HEK293 (cell line): ENCODE data around the gene USP32.
A peak's percentile ranks its signal among the peaks of the same experiment; 100 is the strongest.
"Not testable (repeated sequence)": the region's sequence is repeated elsewhere in the genome, so short reads cannot be mapped to it uniquely, and the experiment has no call there.

Source experiments
- CTCF ChIA-PET: fragments of 350-600 bp; formaldehyde crosslinking; extraction: SDS; loops from one replicate; lab custom pipeline; 2021; ENCODE audit warnings: antibody characterized with exemption; lab: Yijun Ruan, JAX
- POLR2A ChIA-PET: fragments of 300-600 bp; formaldehyde crosslinking; extraction: SDS; loops from one replicate; lab custom pipeline; 2020; ENCODE audit warnings: antibody characterized with exemption, inconsistent platforms; lab: Yijun Ruan, JAX
- H3K27ac ChIP-seq: fragments of 200-500 bp; sonication (Bioruptor generic); 2 replicates; pipeline ENCODE4 v1.5.1; 2014; ENCODE audit warnings: low read depth, low read length, control low read depth, inconsistent platforms; ENCODE audit errors: extremely low read depth
- H3K36me3 ChIP-seq, 2 experiments: fragments of 200-500 bp in 1 of 2; sonication (Bioruptor generic) in 1 of 2; 1 replicate in 1 of 2; 2 replicates in 1 of 2; pipeline ENCODE4 v1.5.1; 2014 to 2017; ENCODE audit warnings: inconsistent platforms in 2 of 2, low read length in 2 of 2; ENCODE audit not compliant: control insufficient read depth in 2 of 2, insufficient read depth in 1 of 2
- H3K4me1 ChIP-seq: fragments of 200-500 bp; sonication (Bioruptor generic); 2 replicates; pipeline ENCODE4 v1.5.1; 2014; ENCODE audit warnings: mild to moderate bottlenecking, low read length, inconsistent platforms; ENCODE audit not compliant: control insufficient read depth, insufficient read depth
- H3K4me3 ChIP-seq: 2 replicates; pipeline ENCODE4 v1.5.1; 2011; ENCODE audit warnings: low read depth, mild to moderate bottlenecking, control low read depth, low read length, moderate library complexity
- H3K9me3 ChIP-seq: fragments of 200-500 bp; sonication (Bioruptor generic); 2 replicates; pipeline ENCODE4 v1.5.1; 2014; ENCODE audit warnings: low read depth, low read length, inconsistent platforms; ENCODE audit not compliant: control insufficient read depth, insufficient read depth
- BCL11A ChIP-seq: fragments of 450-650 bp; formaldehyde crosslinking; IDR thresholded peaks from 2 replicates; pipeline ENCODE4 v1.5.1; 2016; ENCODE audit warnings: low read depth, missing biosample characterization, missing genetic modification characterization
- KLF7 ChIP-seq: fragments of 450-650 bp; formaldehyde crosslinking; IDR thresholded peaks from 2 replicates; pipeline ENCODE4 v1.5.1; 2016; ENCODE audit warnings: missing biosample characterization, missing genetic modification characterization, borderline replicate concordance
- ZBTB17 ChIP-seq: fragments of 450-650 bp; formaldehyde crosslinking; IDR thresholded peaks from 2 replicates; pipeline ENCODE4 v1.5.1; 2016; ENCODE audit warnings: missing biosample characterization, missing genetic modification characterization
- ZEB2 ChIP-seq: fragments of 450-650 bp; formaldehyde crosslinking; IDR thresholded peaks from 2 replicates; pipeline ENCODE4 v1.5.1; 2016; ENCODE audit warnings: missing biosample characterization, missing genetic modification characterization
- ZFP3 ChIP-seq: fragments of 450-650 bp; formaldehyde crosslinking; IDR thresholded peaks from 2 replicates; pipeline ENCODE4 v1.5.1; 2016; ENCODE audit warnings: low read depth, missing biosample characterization, missing genetic modification characterization
- ZNF140 ChIP-seq: fragments of 450-650 bp; formaldehyde crosslinking; IDR thresholded peaks from 2 replicates; pipeline ENCODE4 v1.5.1; 2016; ENCODE audit warnings: missing biosample characterization, missing genetic modification characterization
- ZNF146 ChIP-seq: fragments of 450-650 bp; formaldehyde crosslinking; IDR thresholded peaks from 2 replicates; pipeline ENCODE4 v1.5.1; 2016; ENCODE audit warnings: missing biosample characterization, missing genetic modification characterization
- ZNF266 ChIP-seq: fragments of 450-650 bp; formaldehyde crosslinking; IDR thresholded peaks from 2 replicates; pipeline ENCODE4 v1.5.1; 2016; ENCODE audit warnings: missing biosample characterization, missing genetic modification characterization, low read depth
- ZNF366 ChIP-seq: fragments of 450-650 bp; formaldehyde crosslinking; conservative IDR thresholded peaks from 2 replicates; pipeline ENCODE4 v1.5.1; 2016; ENCODE audit warnings: missing biosample characterization, missing genetic modification characterization
- ZNF433 ChIP-seq: fragments of 450-650 bp; formaldehyde crosslinking; IDR thresholded peaks from 2 replicates; pipeline ENCODE4 v1.5.1; 2016; ENCODE audit warnings: missing biosample characterization, missing genetic modification characterization, low read depth
- ZNF560 ChIP-seq: fragments of 450-650 bp; formaldehyde crosslinking; IDR thresholded peaks from 2 replicates; pipeline ENCODE4 v1.5.1; 2017; ENCODE audit warnings: missing biosample characterization, missing genetic modification characterization, borderline replicate concordance
- ZNF585B ChIP-seq: fragments of 450-650 bp; formaldehyde crosslinking; IDR thresholded peaks from 2 replicates; pipeline ENCODE4 v1.5.1; 2016; ENCODE audit warnings: missing biosample characterization, missing genetic modification characterization
- ZNF600 ChIP-seq: fragments of 450-650 bp; formaldehyde crosslinking; IDR thresholded peaks from 2 replicates; pipeline ENCODE4 v1.5.1; 2016; ENCODE audit warnings: missing biosample characterization, missing genetic modification characterization
- ZNF624 ChIP-seq: fragments of 450-650 bp; formaldehyde crosslinking; IDR thresholded peaks from 2 replicates; pipeline ENCODE4 v1.5.1; 2017; ENCODE audit warnings: missing biosample characterization, missing genetic modification characterization
- ZNF629 ChIP-seq: fragments of 450-650 bp; formaldehyde crosslinking; IDR thresholded peaks from 2 replicates; pipeline ENCODE4 v1.5.1; 2017; ENCODE audit warnings: missing biosample characterization, missing genetic modification characterization
- TF ChIP-seq, protein P1 (sequence below): fragments of 450-650 bp; formaldehyde crosslinking; IDR thresholded peaks from 2 replicates; pipeline ENCODE4 v1.5.1; 2016; ENCODE audit warnings: missing biosample characterization, missing genetic modification characterization
- TF ChIP-seq, protein P2 (sequence below): fragments of 450-650 bp; formaldehyde crosslinking; IDR thresholded peaks from 2 replicates; pipeline ENCODE4 v1.5.1; 2016; ENCODE audit warnings: missing biosample characterization, missing genetic modification characterization, low read depth
- TF ChIP-seq, protein P3 (sequence below): fragments of 450-650 bp; formaldehyde crosslinking; IDR thresholded peaks from 2 replicates; pipeline ENCODE4 v1.5.1; 2016; ENCODE audit warnings: missing biosample characterization, missing genetic modification characterization
- TF ChIP-seq, protein P4 (sequence below): fragments of 450-650 bp; formaldehyde crosslinking; IDR thresholded peaks from 2 replicates; pipeline ENCODE4 v1.5.1; 2016; ENCODE audit warnings: missing biosample characterization, missing genetic modification characterization
- TF ChIP-seq, protein P5 (sequence below): fragments of 450-650 bp; formaldehyde crosslinking; IDR thresholded peaks from 2 replicates; pipeline ENCODE4 v1.5.1; 2016; ENCODE audit warnings: missing biosample characterization, missing genetic modification characterization, low read depth

Gene USP32

DNA sequence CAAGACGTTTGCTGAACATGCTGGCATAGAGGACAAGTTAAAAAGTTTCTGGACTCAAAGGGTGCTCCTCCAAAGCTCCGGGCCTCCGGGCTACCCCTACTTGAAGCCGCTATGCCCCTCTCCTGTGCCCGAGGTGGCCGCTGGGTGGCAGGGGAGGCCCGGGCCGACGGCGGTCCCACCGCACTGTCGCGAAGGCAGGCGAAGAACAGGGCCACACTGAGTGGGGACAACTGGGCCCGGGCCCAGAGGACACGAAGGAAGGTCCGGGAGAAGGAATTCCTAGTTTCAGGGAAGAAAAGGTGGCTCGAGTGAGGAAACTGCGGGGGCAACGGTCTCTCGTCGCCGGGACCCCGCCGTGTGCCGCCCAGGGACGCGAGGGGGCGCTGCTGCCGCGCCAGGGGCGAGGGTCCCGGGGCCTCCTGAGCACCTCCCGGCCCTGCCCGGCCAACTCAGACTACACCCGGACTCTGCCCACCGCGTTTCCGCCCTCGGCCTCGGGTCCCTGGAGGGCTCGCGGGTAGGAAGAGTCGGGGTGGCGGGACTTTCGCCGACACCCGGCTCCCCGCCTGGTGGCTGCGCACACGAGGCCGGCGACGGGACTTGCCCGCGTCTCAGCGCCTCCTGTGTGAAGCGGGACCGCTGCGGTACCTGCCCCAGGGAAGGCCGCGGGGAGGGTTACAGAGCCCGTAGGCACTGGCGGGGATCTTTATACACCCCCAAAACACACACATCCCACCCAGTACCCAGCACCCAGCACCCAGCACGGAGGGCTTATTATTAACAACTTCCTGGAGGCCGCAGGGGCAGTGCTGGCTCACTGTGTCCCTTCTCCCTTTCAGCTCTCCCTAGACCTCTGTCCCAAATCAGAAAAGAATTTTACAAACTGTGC is 29.6 kb upstream of the USP32 start:
- H3K4me1 ChIP-seq: no peaks in the 10 kb centered on the region
- CTCF ChIA-PET: interaction anchor here (0.6 to 1.0 kb wide), 4 partner anchors 53 to 217 kb away, joined by 3 read pairs; no protein-coding TSS in a partner anchor
- peak overlapping the region; percentile 17; the same call in 1 of the 2 replicates for H3K27ac ChIP-seq
- no peaks in the 10 kb centered on the region for H3K36me3 ChIP-seq
- H3K4me3 ChIP-seq: peak overlapping the region; percentile 23
- no peaks in the 10 kb centered on the region for H3K9me3 ChIP-seq
- POLR2A ChIA-PET: no interaction called here
- TF ChIP-seq ZNF266 (tag by site-specific recombination): no peak
- TF ChIP-seq ZNF433 (tag by site-specific recombination): no peak
- TF ChIP-seq ZBTB17 (tag by site-specific recombination): no peak
- TF ChIP-seq ZNF560: no peak
- TF ChIP-seq BCL11A (tag by site-specific recombination): no peak
- TF ChIP-seq ZFP3 (tag by site-specific recombination): no peak
- TF ChIP-seq ZNF140 (tag by site-specific recombination): no peak
- no peak for TF ChIP-seq ZNF366 (tag by site-specific recombination)
- TF ChIP-seq, protein P1, sequence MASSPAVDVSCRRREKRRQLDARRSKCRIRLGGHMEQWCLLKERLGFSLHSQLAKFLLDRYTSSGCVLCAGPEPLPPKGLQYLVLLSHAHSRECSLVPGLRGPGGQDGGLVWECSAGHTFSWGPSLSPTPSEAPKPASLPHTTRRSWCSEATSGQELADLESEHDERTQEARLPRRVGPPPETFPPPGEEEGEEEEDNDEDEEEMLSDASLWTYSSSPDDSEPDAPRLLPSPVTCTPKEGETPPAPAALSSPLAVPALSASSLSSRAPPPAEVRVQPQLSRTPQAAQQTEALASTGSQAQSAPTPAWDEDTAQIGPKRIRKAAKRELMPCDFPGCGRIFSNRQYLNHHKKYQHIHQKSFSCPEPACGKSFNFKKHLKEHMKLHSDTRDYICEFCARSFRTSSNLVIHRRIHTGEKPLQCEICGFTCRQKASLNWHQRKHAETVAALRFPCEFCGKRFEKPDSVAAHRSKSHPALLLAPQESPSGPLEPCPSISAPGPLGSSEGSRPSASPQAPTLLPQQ (tag by site-specific recombination): no peak
- TF ChIP-seq, protein P2, sequence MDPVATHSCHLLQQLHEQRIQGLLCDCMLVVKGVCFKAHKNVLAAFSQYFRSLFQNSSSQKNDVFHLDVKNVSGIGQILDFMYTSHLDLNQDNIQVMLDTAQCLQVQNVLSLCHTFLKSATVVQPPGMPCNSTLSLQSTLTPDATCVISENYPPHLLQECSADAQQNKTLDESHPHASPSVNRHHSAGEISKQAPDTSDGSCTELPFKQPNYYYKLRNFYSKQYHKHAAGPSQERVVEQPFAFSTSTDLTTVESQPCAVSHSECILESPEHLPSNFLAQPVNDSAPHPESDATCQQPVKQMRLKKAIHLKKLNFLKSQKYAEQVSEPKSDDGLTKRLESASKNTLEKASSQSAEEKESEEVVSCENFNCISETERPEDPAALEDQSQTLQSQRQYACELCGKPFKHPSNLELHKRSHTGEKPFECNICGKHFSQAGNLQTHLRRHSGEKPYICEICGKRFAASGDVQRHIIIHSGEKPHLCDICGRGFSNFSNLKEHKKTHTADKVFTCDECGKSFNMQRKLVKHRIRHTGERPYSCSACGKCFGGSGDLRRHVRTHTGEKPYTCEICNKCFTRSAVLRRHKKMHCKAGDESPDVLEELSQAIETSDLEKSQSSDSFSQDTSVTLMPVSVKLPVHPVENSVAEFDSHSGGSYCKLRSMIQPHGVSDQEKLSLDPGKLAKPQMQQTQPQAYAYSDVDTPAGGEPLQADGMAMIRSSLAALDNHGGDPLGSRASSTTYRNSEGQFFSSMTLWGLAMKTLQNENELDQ: no peak
- TF ChIP-seq, protein P3, sequence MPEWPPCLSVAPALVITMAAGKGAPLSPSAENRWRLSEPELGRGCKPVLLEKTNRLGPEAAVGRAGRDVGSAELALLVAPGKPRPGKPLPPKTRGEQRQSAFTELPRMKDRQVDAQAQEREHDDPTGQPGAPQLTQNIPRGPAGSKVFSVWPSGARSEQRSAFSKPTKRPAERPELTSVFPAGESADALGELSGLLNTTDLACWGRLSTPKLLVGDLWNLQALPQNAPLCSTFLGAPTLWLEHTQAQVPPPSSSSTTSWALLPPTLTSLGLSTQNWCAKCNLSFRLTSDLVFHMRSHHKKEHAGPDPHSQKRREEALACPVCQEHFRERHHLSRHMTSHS (tag by site-specific recombination): no peak
- TF ChIP-seq ZEB2 (tag by site-specific recombination): no peak
- no peak for TF ChIP-seq ZNF624 (tag by site-specific recombination)
- no peak for TF ChIP-seq KLF7
- TF ChIP-seq ZNF146: no peak
- TF ChIP-seq, protein P4, sequence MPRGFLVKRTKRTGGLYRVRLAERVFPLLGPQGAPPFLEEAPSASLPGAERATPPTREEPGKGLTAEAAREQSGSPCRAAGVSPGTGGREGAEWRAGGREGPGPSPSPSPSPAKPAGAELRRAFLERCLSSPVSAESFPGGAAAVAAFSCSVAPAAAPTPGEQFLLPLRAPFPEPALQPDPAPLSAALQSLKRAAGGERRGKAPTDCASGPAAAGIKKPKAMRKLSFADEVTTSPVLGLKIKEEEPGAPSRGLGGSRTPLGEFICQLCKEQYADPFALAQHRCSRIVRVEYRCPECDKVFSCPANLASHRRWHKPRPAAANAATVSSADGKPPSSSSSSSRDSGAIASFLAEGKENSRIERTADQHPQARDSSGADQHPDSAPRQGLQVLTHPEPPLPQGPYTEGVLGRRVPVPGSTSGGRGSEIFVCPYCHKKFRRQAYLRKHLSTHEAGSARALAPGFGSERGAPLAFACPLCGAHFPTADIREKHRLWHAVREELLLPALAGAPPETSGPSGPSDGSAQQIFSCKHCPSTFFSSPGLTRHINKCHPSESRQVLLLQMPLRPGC (tag by site-specific recombination): no peak
- no peak for TF ChIP-seq ZNF629 (tag by site-specific recombination)
- TF ChIP-seq ZNF585B (tag by site-specific recombination): no peak
- TF ChIP-seq, protein P5, sequence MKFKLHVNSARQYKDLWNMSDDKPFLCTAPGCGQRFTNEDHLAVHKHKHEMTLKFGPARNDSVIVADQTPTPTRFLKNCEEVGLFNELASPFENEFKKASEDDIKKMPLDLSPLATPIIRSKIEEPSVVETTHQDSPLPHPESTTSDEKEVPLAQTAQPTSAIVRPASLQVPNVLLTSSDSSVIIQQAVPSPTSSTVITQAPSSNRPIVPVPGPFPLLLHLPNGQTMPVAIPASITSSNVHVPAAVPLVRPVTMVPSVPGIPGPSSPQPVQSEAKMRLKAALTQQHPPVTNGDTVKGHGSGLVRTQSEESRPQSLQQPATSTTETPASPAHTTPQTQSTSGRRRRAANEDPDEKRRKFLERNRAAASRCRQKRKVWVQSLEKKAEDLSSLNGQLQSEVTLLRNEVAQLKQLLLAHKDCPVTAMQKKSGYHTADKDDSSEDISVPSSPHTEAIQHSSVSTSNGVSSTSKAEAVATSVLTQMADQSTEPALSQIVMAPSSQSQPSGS: no peak
- no peak for TF ChIP-seq ZNF600 (tag by site-specific recombination)

DNA sequence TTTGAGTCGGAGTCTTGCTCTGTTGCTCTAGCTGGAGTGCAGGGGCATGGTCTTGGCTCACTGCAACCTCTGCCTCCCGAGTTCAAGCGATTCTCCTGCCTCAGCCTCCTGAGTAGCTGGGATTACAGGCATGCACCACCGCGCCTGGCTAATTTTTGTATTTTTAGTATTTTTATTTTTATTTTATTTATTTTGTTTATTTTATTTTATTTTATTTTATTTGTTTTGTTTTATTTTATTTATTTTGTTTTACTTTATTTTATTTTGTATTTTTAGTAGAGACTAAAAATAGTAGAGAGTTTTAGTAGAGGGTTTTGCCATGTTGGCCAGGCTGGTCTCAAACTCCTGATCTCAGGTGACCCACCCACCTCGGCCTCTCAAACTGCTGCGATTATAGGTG is 27.9 kb upstream of the USP32 start:
- POLR2A ChIA-PET, H3K4me3 ChIP-seq, H3K9me3 ChIP-seq, H3K27ac ChIP-seq, H3K36me3 ChIP-seq, H3K4me1 ChIP-seq: not testable (repeated sequence)
- CTCF ChIA-PET: interaction anchor here (0.6 to 1.6 kb wide), 4 partner anchors 19 to 1110 kb away, joined by 3 to 6 read pairs (median 3); no protein-coding TSS in a partner anchor
